ENCODE measurements around the gene C4orf50. TPM values are rescaled to one million over a fixed set of nuclear protein-coding genes. Genes with fewer than 3 reads are reported as not detected.

Gene C4orf50
- total and polyA plus RNA-seq, 2 of the 8 experiments (the other 6 are each of a cell fraction or from before 2014, with no cell fraction given), result 0.08 to 0.22 TPM

DNA sequence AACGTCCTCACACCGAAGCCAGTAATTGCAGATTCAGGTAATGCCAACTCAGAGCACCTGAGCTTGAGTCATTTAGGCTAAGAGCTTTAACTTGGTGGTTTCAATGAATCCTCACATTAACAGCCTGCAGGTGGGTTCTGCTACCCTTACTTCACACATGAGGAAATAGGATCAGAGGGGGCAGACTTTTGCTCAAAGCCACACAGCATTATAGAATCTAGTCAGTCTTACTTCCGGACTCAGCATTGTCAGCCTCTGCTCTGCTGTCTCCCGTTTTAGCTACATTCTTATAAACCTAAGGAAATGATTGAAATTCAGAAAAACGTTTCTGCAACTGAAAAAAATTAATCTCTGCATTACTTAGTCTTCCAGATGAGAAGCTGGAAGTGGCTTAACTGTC, 6.0 kb downstream of the C4orf50 start:
- H3K27me3 ChIP-seq (replicated peaks in 1 of 4; ENCODE audit: control insufficient read depth in 3 of 4, extremely low read depth in 1 of 4, insufficient read depth in 3 of 4, low read length in 3 of 4), result peaks cover 0 to 16% (median 13%) of the 10 kb centered on the region in 4 experiments; a peak in 6 of 7 replicates
- H3K36me3 ChIP-seq (ENCODE audit: control insufficient read depth in 2 of 4, insufficient read depth in 4 of 4, low read length in 3 of 4), result no peaks in the 10 kb centered on the region
- DNase-seq (ENCODE audit: low read depth in 1 of 2, low spot score in 2 of 2), result no peak
- no peak overlapping the region for H3K4me2 ChIP-seq (ENCODE audit: insufficient read depth in 1 of 2, low read depth in 2 of 2, low read length in 2 of 2)
- WGBS, 2 experiments (ENCODE audit: extremely low coverage in 1 of 2, insufficient coverage in 1 of 2, insufficient read length in 1 of 2, insufficient replicate concordance in 2 of 2, low coverage in 1 of 2, low lambda C conversion rate in 2 of 2, missing lambda C conversion rate in 1 of 2), result 83% methylated on average over 5 of the region's 5 CpGs; no CpG with 5 or more reads in 1 of the 2 experiments
- no peak overlapping the region for H2BK20ac ChIP-seq (ENCODE audit: low read length)
- no peak overlapping the region for H2BK15ac ChIP-seq (ENCODE audit: low read length)
- no peak overlapping the region for H2AK5ac ChIP-seq (ENCODE audit: low read depth, low read length)
- H2BK120ac ChIP-seq (replicated peaks; ENCODE audit: low read depth, low read length), result no peak overlapping the region
- no peak overlapping the region for H3K18ac ChIP-seq (ENCODE audit: extremely low read depth, low read length)
- no peak overlapping the region for H2BK5ac ChIP-seq (ENCODE audit: low read depth, low read length)
- no peak overlapping the region for H3K4ac ChIP-seq (replicated peaks; ENCODE audit: insufficient read length, low read depth, low read length)
- H3K4me1 ChIP-seq (replicated peaks in 1 of 4; ENCODE audit: control insufficient read depth in 3 of 4, insufficient read depth in 4 of 4, low read length in 3 of 4), result no peaks in the 10 kb centered on the region; a peak in 1 of 7 replicates
- no peak overlapping the region for H4K8ac ChIP-seq (ENCODE audit: extremely low read depth, insufficient read depth, low read length)
- no peak overlapping the region for H4K91ac ChIP-seq (replicated peaks; ENCODE audit: insufficient read length, low read length)
- no peak overlapping the region for H3K4me3 ChIP-seq (ENCODE audit: extremely low read depth in 1 of 4, insufficient read depth in 2 of 4, low read depth in 3 of 4, low read length in 4 of 4)
- no peak overlapping the region for H3K27ac ChIP-seq (ENCODE audit: low read depth, low read length)
- no peaks in the 10 kb centered on the region; the same call in 1 of the 2 replicates for H3K23me2 ChIP-seq (ENCODE audit: low read depth, low read length)
- no peak overlapping the region for H3K23ac ChIP-seq (ENCODE audit: insufficient read length)
- no peak overlapping the region for H3K56ac ChIP-seq (replicated peaks; ENCODE audit: insufficient read length, low read depth, low read length)
- no peaks in the 10 kb centered on the region for H3K9me3 ChIP-seq (ENCODE audit: insufficient read depth in 2 of 2, low read depth in 1 of 2, low read length in 1 of 2)
- H3K79me2 ChIP-seq (ENCODE audit: control insufficient read depth in 1 of 2, insufficient read depth in 2 of 2, low read length in 2 of 2), result no peaks in the 10 kb centered on the region
- no peak overlapping the region for H2BK12ac ChIP-seq (ENCODE audit: low read depth, low read length)
- no peak overlapping the region for H2AFZ ChIP-seq (ENCODE audit: low read length)
- no peak for FAIRE-seq
- CTCF ChIA-PET (ENCODE audit: partially characterized antibody), result interaction anchor here (0.7 to 5.9 kb wide), 12 partner anchors 8 to 320 kb away, joined by 3 to 62 read pairs (median 4); partner anchors contain the start of gene C4orf50
- peaks cover 0 to 3% of the 10 kb centered on the region in 2 experiments for H4K20me1 ChIP-seq (replicated peaks in 1 of 2; ENCODE audit: control insufficient read depth in 1 of 2, insufficient read depth in 2 of 2, low read length in 2 of 2)
- no peak overlapping the region for H3K14ac ChIP-seq (ENCODE audit: insufficient read length)
- POLR2A ChIA-PET (ENCODE audit: partially characterized antibody), result no interaction called here
- TF ChIP-seq FOSL1 (IDR thresholded peaks at IDR 0.05; ENCODE audit: insufficient read depth, low read depth, low read length) (no peak), CEBPB (IDR thresholded peaks at IDR 0.05; ENCODE audit: low read depth, low read length) (no peak), BCL11A (IDR thresholded peaks at IDR 0.05; ENCODE audit: low read depth in 2 of 2, low read length in 2 of 2) (no peak), RNF2 (IDR thresholded peaks at IDR 0.05; ENCODE audit: borderline replicate concordance, low read depth, low read length, missing control alignments, poor library complexity, severe bottlenecking) (no peak), SIRT6 (IDR thresholded peaks at IDR 0.05; ENCODE audit: low read length) (no peak), KDM4A (IDR thresholded peaks at IDR 0.05; ENCODE audit: low read depth, low read length, severe bottlenecking) (no peak)
- TF ChIP-seq, protein P1, sequence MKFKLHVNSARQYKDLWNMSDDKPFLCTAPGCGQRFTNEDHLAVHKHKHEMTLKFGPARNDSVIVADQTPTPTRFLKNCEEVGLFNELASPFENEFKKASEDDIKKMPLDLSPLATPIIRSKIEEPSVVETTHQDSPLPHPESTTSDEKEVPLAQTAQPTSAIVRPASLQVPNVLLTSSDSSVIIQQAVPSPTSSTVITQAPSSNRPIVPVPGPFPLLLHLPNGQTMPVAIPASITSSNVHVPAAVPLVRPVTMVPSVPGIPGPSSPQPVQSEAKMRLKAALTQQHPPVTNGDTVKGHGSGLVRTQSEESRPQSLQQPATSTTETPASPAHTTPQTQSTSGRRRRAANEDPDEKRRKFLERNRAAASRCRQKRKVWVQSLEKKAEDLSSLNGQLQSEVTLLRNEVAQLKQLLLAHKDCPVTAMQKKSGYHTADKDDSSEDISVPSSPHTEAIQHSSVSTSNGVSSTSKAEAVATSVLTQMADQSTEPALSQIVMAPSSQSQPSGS (IDR thresholded peaks at IDR 0.05; ENCODE audit: low read length), result no peak
- no peak overlapping the region for H3K9ac ChIP-seq (replicated peaks in 1 of 4; ENCODE audit: extremely low read depth in 1 of 4, low read depth in 3 of 4, low read length in 3 of 4)
- H4K5ac ChIP-seq (ENCODE audit: insufficient read length, low read depth, low read length), result no peak overlapping the region
- no peaks in the 10 kb centered on the region for H3K79me1 ChIP-seq (ENCODE audit: low read depth, low read length)

Measured in H1 (cell line).